IMR-90 (cell line): ENCODE measurements around the gene NCCRP1.

Experiments
- MAZ ChIP-seq: IDR thresholded peaks from 2 replicates; pipeline ENCODE4 v1.6.1; 2012; ENCODE audit warnings: low read depth, mild to moderate bottlenecking, low read length, improper control_type of control experiment, moderate library complexity, borderline replicate concordance
- POLR2A ChIP-seq: IDR thresholded peaks from 2 replicates; pipeline ENCODE4 v1.6.1; 2012; ENCODE audit warnings: mild to moderate bottlenecking, low read depth, low read length
- SMC3 ChIP-seq: fragments of 150-350 bp; IDR thresholded peaks from 2 replicates; pipeline ENCODE4 v1.6.1; 2016; ENCODE audit warnings: low read depth, mild to moderate bottlenecking, antibody characterized with exemption, low read length, moderate library complexity
- TF ChIP-seq, protein P1 (sequence below): conservative IDR thresholded peaks from 2 replicates; pipeline ENCODE4 v1.5.1; 2012; ENCODE audit warnings: mild to moderate bottlenecking, low read depth, low read length, improper control_type of control experiment

DNA sequence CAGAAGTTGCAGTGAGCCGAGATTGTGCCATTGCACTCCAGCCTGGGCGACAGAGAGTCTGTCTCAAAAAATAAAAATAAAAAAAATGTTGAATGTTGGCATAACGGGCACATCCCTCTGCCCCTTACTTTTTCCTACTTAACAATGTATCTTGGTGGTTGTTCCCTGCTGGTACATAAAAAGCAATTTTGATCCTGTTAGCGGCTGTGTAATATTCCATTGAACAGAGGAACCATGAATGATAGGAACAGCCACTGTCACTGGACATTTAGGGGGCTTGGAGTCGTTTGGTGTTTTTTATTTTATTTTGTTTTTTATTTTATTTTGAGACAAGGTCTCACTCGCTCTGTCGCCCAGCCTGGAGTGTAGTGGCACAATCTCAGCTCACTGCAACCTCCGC is 10.4 kb upstream of the NCCRP1 start:
- TF ChIP-seq SMC3 (no peak), MAZ (no peak), POLR2A (no peak)
- TF ChIP-seq, protein P1, sequence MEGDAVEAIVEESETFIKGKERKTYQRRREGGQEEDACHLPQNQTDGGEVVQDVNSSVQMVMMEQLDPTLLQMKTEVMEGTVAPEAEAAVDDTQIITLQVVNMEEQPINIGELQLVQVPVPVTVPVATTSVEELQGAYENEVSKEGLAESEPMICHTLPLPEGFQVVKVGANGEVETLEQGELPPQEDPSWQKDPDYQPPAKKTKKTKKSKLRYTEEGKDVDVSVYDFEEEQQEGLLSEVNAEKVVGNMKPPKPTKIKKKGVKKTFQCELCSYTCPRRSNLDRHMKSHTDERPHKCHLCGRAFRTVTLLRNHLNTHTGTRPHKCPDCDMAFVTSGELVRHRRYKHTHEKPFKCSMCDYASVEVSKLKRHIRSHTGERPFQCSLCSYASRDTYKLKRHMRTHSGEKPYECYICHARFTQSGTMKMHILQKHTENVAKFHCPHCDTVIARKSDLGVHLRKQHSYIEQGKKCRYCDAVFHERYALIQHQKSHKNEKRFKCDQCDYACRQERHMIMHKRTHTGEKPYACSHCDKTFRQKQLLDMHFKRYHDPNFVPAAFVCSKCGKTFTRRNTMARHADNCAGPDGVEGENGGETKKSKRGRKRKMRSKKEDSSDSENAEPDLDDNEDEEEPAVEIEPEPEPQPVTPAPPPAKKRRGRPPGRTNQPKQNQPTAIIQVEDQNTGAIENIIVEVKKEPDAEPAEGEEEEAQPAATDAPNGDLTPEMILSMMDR: no peak
